PFSK-1 (cell line): ENCODE data around the gene FAM20A.

Experiments used
- FOXP2 ChIP-seq: optimal IDR thresholded peaks from 2 replicates; pipeline ENCODE3; 2011; ENCODE audit warnings: borderline replicate concordance, control low read depth, inconsistent platforms; ENCODE audit not compliant: insufficient read depth; ENCODE audit errors: extremely low read length, extremely low read depth
- POLR2AphosphoS5 ChIP-seq: IDR thresholded peaks from 2 replicates; pipeline ENCODE4 v1.6.1; 2012; ENCODE audit warnings: low read depth, mild to moderate bottlenecking, control low read depth, low read length, moderate library complexity
- SIN3A ChIP-seq: IDR thresholded peaks from 2 replicates; pipeline ENCODE4 v1.6.1; 2012; ENCODE audit warnings: mild to moderate bottlenecking, low read length, moderate library complexity, borderline replicate concordance; ENCODE audit not compliant: insufficient read depth
- TAF1 ChIP-seq: IDR thresholded peaks from 2 replicates; pipeline ENCODE4 v1.6.1; 2012; ENCODE audit warnings: low read length, control low read depth, borderline replicate concordance; ENCODE audit not compliant: insufficient read depth
- TF ChIP-seq, protein P1 (sequence below), 2 experiments: IDR thresholded peaks; 2 replicates each; pipeline versions ENCODE4 v1.6.1 to v1.8.0; 2011 to 2012; ENCODE audit warnings: low read depth in 2 of 2, low read length in 2 of 2, control low read depth in 1 of 2, inconsistent platforms in 1 of 2, mild to moderate bottlenecking in 1 of 2, moderate library complexity in 1 of 2; ENCODE audit not compliant: insufficient read depth in 1 of 2

FAM20A gene

GRCh38 chr17:68578236-68578635 lies 22.9 kb downstream of the FAM20A start:
- TF ChIP-seq, protein P1, sequence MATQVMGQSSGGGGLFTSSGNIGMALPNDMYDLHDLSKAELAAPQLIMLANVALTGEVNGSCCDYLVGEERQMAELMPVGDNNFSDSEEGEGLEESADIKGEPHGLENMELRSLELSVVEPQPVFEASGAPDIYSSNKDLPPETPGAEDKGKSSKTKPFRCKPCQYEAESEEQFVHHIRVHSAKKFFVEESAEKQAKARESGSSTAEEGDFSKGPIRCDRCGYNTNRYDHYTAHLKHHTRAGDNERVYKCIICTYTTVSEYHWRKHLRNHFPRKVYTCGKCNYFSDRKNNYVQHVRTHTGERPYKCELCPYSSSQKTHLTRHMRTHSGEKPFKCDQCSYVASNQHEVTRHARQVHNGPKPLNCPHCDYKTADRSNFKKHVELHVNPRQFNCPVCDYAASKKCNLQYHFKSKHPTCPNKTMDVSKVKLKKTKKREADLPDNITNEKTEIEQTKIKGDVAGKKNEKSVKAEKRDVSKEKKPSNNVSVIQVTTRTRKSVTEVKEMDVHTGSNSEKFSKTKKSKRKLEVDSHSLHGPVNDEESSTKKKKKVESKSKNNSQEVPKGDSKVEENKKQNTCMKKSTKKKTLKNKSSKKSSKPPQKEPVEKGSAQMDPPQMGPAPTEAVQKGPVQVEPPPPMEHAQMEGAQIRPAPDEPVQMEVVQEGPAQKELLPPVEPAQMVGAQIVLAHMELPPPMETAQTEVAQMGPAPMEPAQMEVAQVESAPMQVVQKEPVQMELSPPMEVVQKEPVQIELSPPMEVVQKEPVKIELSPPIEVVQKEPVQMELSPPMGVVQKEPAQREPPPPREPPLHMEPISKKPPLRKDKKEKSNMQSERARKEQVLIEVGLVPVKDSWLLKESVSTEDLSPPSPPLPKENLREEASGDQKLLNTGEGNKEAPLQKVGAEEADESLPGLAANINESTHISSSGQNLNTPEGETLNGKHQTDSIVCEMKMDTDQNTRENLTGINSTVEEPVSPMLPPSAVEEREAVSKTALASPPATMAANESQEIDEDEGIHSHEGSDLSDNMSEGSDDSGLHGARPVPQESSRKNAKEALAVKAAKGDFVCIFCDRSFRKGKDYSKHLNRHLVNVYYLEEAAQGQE (IDR thresholded peaks at IDR 0.05; ENCODE audit: insufficient read depth in 1 of 2, low read depth in 2 of 2, low read length in 2 of 2) = no peak
- TF ChIP-seq FOXP2 (no peak), TAF1 (no peak), POLR2AphosphoS5 (no peak), SIN3A (no peak)

- no peak for TF ChIP-seq SIN3A
- no peak for TF ChIP-seq FOXP2
Measured at GRCh38 chr17:68577497-68577821, 23.7 kb downstream of the FAM20A start.

DNA sequence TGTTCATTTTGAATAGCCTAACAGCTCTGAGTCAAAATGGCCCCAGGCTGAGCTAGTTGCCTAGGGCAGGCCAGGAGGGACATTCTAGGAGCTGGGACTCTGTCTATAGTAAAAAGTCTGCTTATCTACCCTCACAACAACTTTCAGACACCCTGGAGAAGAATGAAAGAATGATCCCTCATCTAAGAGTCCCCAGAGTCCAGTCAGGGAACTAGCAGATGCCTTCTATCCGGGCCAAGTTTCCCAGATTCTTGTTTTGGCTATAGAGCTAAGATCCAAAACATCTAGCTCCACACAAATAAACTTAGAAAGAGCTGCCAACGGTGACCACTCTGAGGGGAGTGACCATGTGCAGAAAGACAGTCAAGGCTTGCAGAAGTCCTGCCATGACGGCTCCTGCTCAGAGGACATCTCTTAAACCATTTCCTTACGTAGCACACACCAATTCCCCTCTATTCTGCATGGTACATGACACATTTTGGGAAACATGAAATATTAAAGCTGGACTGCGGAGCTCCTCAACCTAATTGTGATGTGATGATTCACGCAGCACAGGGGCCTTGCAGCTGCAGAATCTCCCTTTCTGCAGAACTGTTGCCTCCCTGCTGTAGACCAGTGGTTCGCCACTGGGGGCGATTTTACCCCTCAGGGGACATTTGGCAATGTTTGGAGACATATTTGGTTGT lies 24.2 kb downstream of the FAM20A start:
- TF ChIP-seq, protein P1 (IDR thresholded peaks at IDR 0.05; ENCODE audit: insufficient read depth in 1 of 2, low read depth in 2 of 2, low read length in 2 of 2) = no peak
- no peak for TF ChIP-seq TAF1
- no peak for TF ChIP-seq SIN3A
- TF ChIP-seq FOXP2 = no peak
- TF ChIP-seq POLR2AphosphoS5 = no peak

GRCh38 chr17:68576137-68576536 lies 25.0 kb downstream of the FAM20A start:
- TF ChIP-seq POLR2AphosphoS5 = no peak
- no peak for TF ChIP-seq TAF1
- no peak for TF ChIP-seq FOXP2
- TF ChIP-seq, protein P1 (IDR thresholded peaks at IDR 0.05; ENCODE audit: insufficient read depth in 1 of 2, low read depth in 2 of 2, low read length in 2 of 2) = no peak
- TF ChIP-seq SIN3A = no peak

GRCh38 chr17:68573338-68573737 lies 27.8 kb downstream of the FAM20A start:
- no peak for TF ChIP-seq POLR2AphosphoS5
- no peak for TF ChIP-seq FOXP2
- TF ChIP-seq SIN3A = no peak
- TF ChIP-seq, protein P1 (IDR thresholded peaks at IDR 0.05; ENCODE audit: insufficient read depth in 1 of 2, low read depth in 2 of 2, low read length in 2 of 2) = no peak
- no peak for TF ChIP-seq TAF1
